GM19467 (cell line): ENCODE results near the gene ARL8A.

Source experiments
- ATAC-seq: cut with Tn5 transposase; IDR thresholded peaks from one replicate; pipeline ENCODE4 v1.9.1; 2021; ENCODE audit warnings: mild to moderate bottlenecking, moderate library complexity; ENCODE audit not compliant: unreplicated experiment

The ARL8A gene

DNA sequence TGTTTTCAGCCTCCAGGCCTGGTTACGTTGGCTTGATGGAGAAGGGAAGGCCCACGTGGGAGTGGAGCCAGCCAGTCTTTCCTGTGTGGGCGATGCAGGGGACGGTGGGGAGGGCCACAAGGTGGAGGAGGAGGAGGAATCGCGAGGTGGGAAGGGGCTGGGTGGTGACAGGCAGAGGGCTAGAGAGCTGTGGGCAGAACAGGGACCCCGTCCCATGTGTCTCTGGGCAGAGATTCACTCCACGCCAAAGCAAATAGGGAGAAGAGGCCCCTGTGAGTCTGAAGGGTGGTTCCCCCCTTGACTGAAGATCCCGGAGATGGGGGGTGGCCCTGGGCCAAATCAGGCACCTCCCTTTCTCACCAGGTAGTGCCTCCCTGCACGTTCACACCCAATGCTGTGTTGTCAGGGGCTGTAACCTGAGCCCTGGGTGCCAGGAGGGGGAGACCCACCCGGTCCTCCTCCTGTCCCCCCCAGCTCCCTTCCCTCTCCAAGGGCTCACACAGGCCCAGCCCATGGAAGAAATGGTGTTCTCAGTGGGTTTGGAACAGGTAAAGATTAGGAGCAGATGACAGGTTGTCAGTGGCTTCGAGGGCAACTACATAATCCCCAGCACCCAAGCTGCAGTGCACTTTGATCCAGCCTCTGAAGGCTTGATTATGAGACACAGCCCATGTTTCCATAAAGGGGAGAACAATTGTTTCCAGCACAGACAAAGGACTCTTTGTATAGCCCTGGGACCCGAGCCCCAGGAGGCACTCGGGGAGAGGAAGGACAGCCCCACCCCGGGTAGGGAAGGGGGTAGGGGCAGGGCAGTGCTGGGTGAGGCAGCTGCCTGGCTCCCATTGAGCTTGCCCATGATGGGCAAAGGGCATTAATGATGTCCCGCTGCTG, 59.5 kb downstream of the ARL8A start:
- no peak for ATAC-seq
